Activated T-cell treated with anti-CD3 and anti-CD28 coated beads, Interleukin-2, amount 50 U/mL, for 24 hours (primary cell): Measurements from ENCODE around the gene RARRES1.

Experiments used
- DNase-seq: peaks from one replicate; pipeline ENCODE4 v3.0.0-alpha.2; 2020
- H3K27ac Mint-ChIP-seq: 2 replicates; pipeline ENCODE4 v1.8.0; 2020; ENCODE audit warnings: mild to moderate bottlenecking, mixed read lengths
- H3K27me3 Mint-ChIP-seq: 2 replicates; pipeline ENCODE4 v1.8.0; 2020; ENCODE audit warnings: mixed read lengths
- H3K36me3 Mint-ChIP-seq: 2 replicates; pipeline ENCODE4 v1.8.0; 2020; ENCODE audit warnings: low read depth, mixed read lengths
- H3K4me1 Mint-ChIP-seq: 2 replicates; pipeline ENCODE4 v1.8.0; 2020; ENCODE audit warnings: low read depth, mixed read lengths
- H3K4me3 Mint-ChIP-seq: 2 replicates; pipeline ENCODE4 v1.8.0; 2020; ENCODE audit warnings: mild to moderate bottlenecking, moderate library complexity, mixed read lengths
- H3K9me3 Mint-ChIP-seq: 2 replicates; pipeline ENCODE4 v1.8.0; 2020; ENCODE audit warnings: mixed read lengths

RARRES1 gene

DNA sequence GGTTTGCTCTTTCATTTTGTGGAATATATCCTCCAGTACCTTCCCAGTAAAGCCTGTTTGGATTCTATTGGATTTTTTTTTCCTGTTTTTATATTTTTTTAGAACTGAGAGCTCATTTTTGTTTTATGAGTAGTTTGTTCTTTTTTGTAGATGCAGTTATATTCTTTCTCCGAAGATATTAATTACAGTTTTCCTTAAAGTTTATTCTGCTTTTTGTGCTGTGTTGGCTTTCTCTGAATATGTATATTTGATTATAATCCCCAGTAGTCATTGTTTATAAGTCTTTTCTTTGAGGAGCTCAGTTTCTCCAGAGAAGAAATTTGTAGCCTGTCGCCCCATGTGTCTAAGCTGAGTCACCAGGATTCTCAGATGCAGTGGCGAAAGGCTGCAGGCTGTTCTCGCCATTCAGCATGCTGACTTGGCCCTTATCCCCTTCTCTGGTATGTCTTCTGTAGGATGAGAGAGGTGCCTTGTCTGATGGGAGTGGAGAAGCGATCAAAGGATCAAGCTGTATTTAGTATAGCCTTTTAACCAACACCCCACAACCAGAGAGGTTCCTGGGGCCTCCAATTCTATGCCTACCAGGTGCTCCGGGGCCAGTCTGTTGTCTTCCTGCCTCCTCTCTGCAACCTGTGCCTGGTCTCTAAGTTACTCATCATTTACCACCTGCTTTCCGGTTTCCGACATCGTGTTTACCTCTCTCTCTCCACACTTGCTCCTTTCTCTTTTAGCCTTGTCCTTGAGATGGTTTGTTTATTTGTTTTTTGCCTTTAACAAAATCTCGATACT is 37.9 kb upstream of the RARRES1 start:
- no peak for DNase-seq
- Mint-ChIP-seq H3K9me3 (no peaks in the 10 kb centered on the region), H3K36me3 (no peaks in the 10 kb centered on the region), H3K4me1 (no peaks in the 10 kb centered on the region), H3K27ac (no peak overlapping the region), H3K27me3 (no peaks in the 10 kb centered on the region), H3K4me3 (no peak overlapping the region)

DNA sequence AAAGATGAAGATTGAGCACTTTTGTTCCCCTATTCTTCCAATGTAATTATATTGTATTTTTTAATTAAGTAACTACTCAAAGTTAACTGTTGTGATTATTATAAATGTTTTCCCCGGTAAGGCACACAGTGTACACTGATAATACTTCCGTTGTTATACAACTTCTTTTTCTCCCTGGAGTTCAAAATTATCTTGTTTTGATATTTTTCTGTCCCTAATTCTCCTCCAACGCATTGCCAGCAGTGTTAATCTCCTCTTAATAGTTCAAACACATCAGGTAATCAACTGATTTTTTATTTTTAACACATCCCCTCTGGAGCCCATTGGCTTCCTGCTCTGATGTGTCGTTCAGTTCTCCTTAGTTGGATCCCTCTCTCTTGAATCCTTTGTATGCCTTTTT is 37.3 kb upstream of the RARRES1 start:
- DNase-seq: no peak
- no peaks in the 10 kb centered on the region for H3K4me1 Mint-ChIP-seq
- H3K27me3 Mint-ChIP-seq: no peaks in the 10 kb centered on the region
- no peak overlapping the region for H3K27ac Mint-ChIP-seq
- no peaks in the 10 kb centered on the region for H3K9me3 Mint-ChIP-seq
- no peak overlapping the region for H3K4me3 Mint-ChIP-seq
- H3K36me3 Mint-ChIP-seq: no peaks in the 10 kb centered on the region

DNA sequence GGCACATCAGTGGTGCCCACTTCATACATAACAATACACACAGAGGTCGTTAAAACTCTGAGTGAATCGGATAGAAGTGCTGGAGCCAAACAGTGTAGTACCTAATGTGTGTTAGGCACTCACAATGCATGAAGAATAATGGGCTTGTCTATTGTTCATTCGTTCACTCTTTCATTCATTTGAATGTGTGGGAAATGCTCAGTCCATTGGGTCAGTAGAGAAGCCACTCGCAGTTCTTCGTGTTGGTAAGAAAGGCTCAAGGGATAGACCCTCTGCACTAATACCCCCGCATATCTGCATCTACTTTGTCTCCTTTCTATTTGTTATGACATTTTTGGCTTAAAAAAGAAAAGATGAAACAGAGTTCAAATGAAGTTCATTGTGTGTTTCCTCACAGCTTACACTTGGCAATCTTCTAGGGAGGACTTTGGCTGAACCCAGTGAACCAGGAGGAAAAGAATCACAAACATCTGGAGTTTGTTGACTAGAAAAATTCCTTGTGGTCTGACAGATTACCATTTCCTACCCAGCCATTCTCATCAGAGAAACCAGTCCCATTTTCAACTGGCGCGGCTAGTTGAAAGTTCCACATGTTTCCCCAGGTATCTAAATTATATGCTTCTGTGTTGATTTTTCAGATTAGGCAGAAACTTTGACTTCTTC is 36.8 kb upstream of the RARRES1 start:
- DNase-seq: no peak

DNA sequence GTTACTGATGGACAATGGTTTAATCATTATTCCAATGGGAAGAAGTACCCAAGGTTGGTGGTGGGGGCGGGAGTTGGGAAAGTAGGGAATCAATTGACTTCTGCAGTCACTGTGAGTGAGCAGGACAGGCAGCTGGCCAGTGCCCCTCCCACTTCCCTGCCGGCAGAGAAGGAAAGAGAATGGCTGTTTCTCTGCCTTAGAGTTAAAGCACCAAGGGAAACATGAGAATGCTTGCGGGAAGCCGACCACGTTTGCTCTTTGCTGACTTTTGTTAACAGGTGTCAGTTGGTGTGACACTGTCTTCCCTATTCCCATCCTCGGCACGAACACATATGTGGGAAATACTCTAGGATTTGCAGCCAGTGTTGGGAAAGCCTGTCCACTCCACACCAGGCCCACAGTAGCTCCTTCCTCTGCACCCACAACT is 36.1 kb upstream of the RARRES1 start:
- no peaks in the 10 kb centered on the region for H3K36me3 Mint-ChIP-seq
- no peak for DNase-seq
- no peaks in the 10 kb centered on the region for H3K4me1 Mint-ChIP-seq
- no peak overlapping the region for H3K27ac Mint-ChIP-seq
- no peaks in the 10 kb centered on the region for H3K9me3 Mint-ChIP-seq
- H3K27me3 Mint-ChIP-seq: no peaks in the 10 kb centered on the region
- H3K4me3 Mint-ChIP-seq: no peak overlapping the region

More for the DNA sequence above, 36.8 kb upstream of the RARRES1 start:
- Mint-ChIP-seq H3K9me3 (no peaks in the 10 kb centered on the region), H3K4me3 (no peak overlapping the region), H3K4me1 (no peaks in the 10 kb centered on the region), H3K27me3 (no peaks in the 10 kb centered on the region), H3K27ac (no peak overlapping the region), H3K36me3 (no peaks in the 10 kb centered on the region)

DNA sequence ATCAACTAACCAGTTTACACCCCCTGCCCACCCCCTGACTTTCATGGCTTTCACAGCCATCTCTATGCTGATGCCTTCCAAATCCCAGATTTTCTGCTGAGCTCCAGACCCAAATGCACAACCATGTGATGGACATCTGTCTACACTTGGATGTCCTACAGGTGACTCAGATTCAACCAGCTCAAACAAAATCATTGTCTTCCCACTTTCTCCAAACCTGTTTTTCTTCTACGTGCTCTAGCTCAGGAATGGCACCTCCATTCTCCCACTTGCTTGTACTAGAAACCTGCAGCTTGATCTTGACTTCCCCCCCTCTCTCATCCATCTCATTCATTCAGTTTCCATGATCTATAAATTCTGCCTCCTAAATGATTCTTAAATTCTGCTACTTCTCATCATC is 34.1 kb upstream of the RARRES1 start:
- Mint-ChIP-seq H3K27ac (no peak overlapping the region), H3K4me1 (no peaks in the 10 kb centered on the region), H3K27me3 (no peaks in the 10 kb centered on the region), H3K9me3 (no peaks in the 10 kb centered on the region), H3K36me3 (no peaks in the 10 kb centered on the region), H3K4me3 (no peak overlapping the region)
- no peak for DNase-seq

DNA sequence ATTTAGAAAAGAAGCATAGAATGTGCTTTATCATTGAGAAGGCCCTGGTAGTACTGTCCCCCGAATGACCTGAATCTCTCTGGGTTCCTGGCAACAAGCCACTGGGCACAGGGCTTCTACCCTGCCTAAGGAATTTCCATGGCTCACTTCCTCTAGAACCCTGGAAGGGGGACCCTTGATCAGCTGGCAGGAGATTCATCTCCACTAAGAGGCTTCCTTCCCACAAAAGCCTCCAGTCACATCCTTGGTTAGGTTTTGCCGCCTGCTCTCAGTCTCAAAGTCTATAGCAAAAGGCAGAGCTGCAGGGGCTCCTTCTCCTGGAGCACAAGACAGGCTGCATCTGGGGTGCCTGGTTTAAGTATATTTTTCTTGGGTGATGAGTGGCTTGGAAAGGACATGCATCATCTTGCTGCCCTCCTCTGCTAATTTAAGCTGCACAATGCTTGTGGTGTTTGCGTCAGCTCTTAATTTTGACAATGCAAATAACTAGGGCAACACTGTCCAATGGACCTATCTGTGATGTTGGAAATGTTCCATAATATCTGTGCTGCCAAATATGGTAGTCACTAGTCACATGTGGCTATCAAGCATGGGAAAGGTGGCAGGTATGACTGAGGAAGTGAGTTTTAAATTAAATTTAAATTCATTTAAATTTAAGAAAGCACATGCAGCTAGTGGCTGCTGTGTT is 33.4 kb upstream of the RARRES1 start:
- Mint-ChIP-seq H3K4me1 (no peaks in the 10 kb centered on the region), H3K9me3 (no peaks in the 10 kb centered on the region), H3K27me3 (no peaks in the 10 kb centered on the region), H3K4me3 (no peak overlapping the region), H3K36me3 (no peaks in the 10 kb centered on the region), H3K27ac (no peak overlapping the region)
- no peak for DNase-seq

DNA sequence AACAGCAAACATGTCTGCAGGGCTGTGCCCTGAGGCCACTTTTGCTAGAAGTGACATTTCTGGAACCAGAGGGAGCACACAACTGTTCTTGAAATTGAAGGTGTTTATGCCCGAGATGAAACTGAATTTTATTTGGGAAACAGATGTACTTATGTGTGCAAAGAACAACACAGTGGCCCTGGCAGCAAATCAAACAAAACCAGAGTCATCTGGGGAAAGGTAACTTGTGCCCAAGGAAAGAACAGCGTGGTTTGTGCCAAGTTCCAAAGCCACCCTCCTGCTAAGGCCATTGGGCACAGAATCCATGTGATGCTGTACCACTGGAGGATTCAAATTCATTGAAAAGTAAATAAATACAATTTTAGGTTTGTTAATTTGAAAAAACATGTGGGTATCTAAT is 31.2 kb upstream of the RARRES1 start:
- Mint-ChIP-seq H3K27me3 (no peaks in the 10 kb centered on the region), H3K4me1 (no peaks in the 10 kb centered on the region), H3K9me3 (no peaks in the 10 kb centered on the region), H3K27ac (no peak overlapping the region), H3K4me3 (no peak overlapping the region), H3K36me3 (no peaks in the 10 kb centered on the region)
- DNase-seq: no peak

DNA sequence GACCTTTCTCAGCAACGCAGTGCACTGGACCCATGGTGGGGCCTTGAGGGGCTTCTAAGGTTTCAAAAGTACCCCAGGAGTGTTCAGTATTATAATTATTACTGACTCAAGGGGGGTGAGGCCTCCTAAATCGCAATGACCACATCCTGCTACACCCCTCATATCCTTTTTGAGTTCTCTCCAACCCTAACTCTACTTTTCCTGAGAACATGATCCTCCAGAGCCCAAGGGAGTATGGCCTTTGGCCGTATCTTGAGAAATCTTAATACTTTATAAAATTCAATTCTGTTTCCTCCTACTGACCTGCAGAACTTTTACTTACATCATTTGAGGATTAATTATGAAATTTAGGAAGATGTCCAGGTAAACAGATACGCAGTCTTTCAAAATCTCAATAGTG is 30.4 kb upstream of the RARRES1 start:
- H3K9me3 Mint-ChIP-seq: no peaks in the 10 kb centered on the region
- H3K4me3 Mint-ChIP-seq: no peak overlapping the region
- H3K27me3 Mint-ChIP-seq: no peaks in the 10 kb centered on the region
- no peak for DNase-seq
- H3K36me3 Mint-ChIP-seq: no peaks in the 10 kb centered on the region
- H3K27ac Mint-ChIP-seq: no peak overlapping the region
- H3K4me1 Mint-ChIP-seq: no peaks in the 10 kb centered on the region

DNA sequence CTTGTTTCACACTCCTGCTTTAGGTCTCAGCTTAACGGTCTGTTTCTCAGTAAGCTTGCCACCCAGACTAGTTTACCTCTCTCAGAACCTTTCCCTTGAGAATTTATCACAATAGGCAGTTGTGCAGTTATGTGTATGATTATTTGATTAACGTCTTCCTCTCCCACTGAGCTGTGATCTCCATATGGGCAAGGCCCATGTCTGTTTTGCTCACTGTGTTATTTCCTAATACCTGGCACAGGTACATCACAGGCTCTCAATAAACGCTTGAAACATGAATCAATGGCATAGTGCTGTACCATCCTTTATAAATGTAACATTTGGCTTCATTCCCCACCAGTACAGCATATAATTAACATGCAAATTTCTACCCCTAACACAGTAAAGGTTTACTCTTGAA is 29.1 kb upstream of the RARRES1 start:
- Mint-ChIP-seq H3K4me3 (no peak overlapping the region), H3K36me3 (no peaks in the 10 kb centered on the region), H3K4me1 (no peaks in the 10 kb centered on the region), H3K27ac (no peak overlapping the region), H3K9me3 (no peaks in the 10 kb centered on the region), H3K27me3 (no peaks in the 10 kb centered on the region)
- DNase-seq: no peak

DNA sequence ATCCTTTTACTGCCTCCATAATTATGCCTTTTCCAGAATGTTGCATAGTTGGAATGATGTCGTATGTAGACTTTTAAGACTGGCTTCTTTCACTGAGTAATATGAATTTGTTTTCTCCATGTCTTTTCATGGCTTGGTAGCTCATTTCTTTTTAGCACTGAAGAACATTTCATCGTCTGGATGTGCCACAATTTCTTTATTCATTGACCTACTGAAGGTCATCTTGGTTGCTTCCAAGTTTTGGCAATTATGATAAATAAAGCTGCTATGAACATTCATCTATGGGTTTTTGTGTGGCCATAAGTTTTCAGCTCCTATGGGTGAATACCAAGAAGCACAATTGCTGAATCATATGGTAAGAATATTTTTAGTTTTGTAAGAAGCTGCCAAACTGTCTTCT is 23.2 kb upstream of the RARRES1 start:
- no peak overlapping the region for H3K4me3 Mint-ChIP-seq
- H3K9me3 Mint-ChIP-seq: no peaks in the 10 kb centered on the region
- H3K27me3 Mint-ChIP-seq: no peaks in the 10 kb centered on the region
- no peaks in the 10 kb centered on the region for H3K4me1 Mint-ChIP-seq
- no peak overlapping the region for H3K27ac Mint-ChIP-seq
- H3K36me3 Mint-ChIP-seq: no peaks in the 10 kb centered on the region
- no peak for DNase-seq

DNA sequence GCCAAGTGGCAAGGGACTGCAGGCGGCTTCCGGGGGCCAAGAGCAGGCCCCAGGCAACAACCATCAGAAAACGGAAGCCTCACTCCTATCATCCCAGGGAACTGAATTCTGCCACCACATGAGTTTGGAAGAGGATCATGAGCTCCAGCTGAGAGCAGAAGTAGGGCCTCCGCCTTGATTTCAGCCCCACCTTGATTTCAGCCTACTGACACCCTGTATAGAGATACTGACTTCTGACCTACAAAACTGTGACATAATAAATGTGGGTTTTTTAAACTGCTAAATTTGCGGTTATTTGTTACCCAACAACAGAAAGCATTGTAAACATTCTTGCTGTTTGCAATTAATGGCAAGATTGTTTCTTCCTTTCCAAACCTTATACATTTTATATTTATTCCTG is 21.6 kb upstream of the RARRES1 start:
- no peaks in the 10 kb centered on the region for H3K27me3 Mint-ChIP-seq
- H3K4me1 Mint-ChIP-seq: no peaks in the 10 kb centered on the region
- no peak for DNase-seq
- no peak overlapping the region for H3K4me3 Mint-ChIP-seq
- peaks cover 6% of the 10 kb centered on the region for H3K36me3 Mint-ChIP-seq
- H3K27ac Mint-ChIP-seq: no peak overlapping the region
- H3K9me3 Mint-ChIP-seq: no peaks in the 10 kb centered on the region

DNA sequence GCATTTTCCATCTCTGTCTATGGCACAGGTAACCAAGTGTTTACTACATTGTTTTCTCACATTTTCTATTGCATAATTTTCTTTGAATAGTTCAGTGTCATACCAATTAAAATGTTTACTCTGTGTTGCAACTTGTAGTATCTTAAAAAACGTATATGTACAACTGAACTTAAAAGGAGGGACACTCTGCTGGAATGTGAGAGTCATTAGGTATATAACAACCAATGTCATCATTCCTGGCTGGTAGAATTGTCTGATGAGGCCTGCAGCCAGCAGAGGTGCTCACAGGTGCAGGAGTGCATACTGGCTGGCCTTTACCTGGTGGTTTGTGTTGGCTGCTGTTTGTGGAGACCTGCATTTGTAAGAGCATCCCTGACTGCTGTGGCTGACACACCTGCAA is 19.1 kb upstream of the RARRES1 start:
- no peak overlapping the region for H3K27ac Mint-ChIP-seq
- no peaks in the 10 kb centered on the region for H3K27me3 Mint-ChIP-seq
- no peaks in the 10 kb centered on the region for H3K9me3 Mint-ChIP-seq
- H3K4me1 Mint-ChIP-seq: no peaks in the 10 kb centered on the region
- no peak overlapping the region for H3K4me3 Mint-ChIP-seq
- DNase-seq: no peak
- peaks cover 14% of the 10 kb centered on the region for H3K36me3 Mint-ChIP-seq

DNA sequence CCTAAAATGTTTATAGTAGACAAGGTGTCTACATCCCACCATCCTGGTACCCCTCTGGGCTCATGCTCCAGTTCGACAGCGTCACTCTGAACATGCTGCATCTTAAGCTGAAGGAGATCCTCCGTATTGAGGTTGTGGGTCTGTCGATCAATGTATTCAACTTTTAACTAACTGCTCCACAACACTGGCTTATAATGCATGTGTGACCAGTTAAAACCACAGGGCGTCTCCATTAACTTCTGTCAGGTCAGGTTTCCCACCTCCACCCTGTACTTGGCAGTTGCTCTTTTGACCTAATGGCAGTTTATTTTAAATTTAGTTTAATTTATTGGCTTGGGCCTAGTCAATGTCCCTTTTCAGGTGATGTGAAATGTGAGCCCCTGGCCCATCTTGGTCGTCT is 17.8 kb upstream of the RARRES1 start:
- H3K36me3 Mint-ChIP-seq: peaks cover 14% of the 10 kb centered on the region
- H3K27ac Mint-ChIP-seq: no peak overlapping the region
- H3K4me1 Mint-ChIP-seq: no peaks in the 10 kb centered on the region
- no peak overlapping the region for H3K4me3 Mint-ChIP-seq
- H3K27me3 Mint-ChIP-seq: no peaks in the 10 kb centered on the region
- DNase-seq: no peak
- H3K9me3 Mint-ChIP-seq: no peaks in the 10 kb centered on the region

DNA sequence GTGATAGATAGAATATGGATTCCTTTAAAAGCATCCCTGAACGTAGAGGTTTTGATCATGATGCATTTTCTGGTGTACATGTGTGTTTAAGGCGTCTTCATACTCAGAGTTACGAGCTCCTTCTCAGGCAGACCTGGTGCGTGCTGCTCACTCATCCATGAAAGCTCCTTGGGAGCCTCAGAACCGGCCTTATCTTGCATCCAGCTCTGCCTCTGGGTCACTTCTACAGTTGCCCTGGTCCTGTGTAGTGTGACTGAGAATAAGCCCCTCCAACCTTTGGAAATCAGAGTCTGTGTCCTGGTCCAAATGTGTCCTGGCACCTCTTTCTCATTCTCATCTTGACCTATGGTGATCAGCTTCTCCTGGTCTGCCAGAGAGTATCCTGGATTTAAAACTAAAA is 17.3 kb upstream of the RARRES1 start:
- no peak for DNase-seq
- H3K9me3 Mint-ChIP-seq: no peaks in the 10 kb centered on the region
- peaks cover 14% of the 10 kb centered on the region for H3K36me3 Mint-ChIP-seq
- H3K27ac Mint-ChIP-seq: no peak overlapping the region
- no peaks in the 10 kb centered on the region for H3K27me3 Mint-ChIP-seq
- no peak overlapping the region for H3K4me3 Mint-ChIP-seq
- H3K4me1 Mint-ChIP-seq: no peaks in the 10 kb centered on the region

DNA sequence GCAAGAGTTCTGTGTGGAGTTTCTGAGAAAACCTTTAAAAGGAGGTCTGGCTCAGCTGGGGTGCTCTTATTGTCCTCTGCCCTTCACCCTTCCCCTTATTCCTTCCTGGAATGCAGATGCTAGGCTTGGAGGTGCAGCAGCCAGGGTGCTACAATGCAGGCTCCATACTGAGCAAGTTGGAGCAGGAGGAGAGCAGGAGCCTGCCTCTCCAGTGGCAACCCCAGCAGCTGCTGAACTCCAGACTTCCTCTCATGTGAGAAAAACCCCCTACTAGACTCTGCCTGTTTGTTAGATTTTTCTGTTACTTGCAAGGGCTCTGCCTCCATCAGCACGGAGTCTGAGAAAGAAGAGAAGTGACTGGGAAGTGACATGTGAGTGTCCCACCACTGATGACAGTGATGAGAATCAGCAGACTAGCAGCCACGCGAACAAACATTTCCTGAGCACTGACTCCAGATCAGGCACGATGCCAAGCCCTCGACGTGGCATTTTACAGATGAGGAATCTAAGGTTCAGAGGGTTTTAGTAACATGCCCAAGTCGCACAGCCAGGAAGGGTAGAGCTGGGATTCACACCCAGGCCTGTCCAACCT is 16.1 kb upstream of the RARRES1 start:
- no peak overlapping the region for H3K4me3 Mint-ChIP-seq
- H3K36me3 Mint-ChIP-seq: peaks cover 14% of the 10 kb centered on the region
- no peaks in the 10 kb centered on the region for H3K4me1 Mint-ChIP-seq
- no peaks in the 10 kb centered on the region for H3K27me3 Mint-ChIP-seq
- H3K9me3 Mint-ChIP-seq: no peaks in the 10 kb centered on the region
- DNase-seq: no peak
- H3K27ac Mint-ChIP-seq: no peak overlapping the region
